ENCODE results near the gene MNAT1. TPM values are rescaled to one million over a fixed set of nuclear protein-coding genes. Genes with fewer than 3 reads are reported as not detected.

Gene MNAT1
- total RNA-seq, 1 experiment from 2014 or later: 69.8 TPM

DNA sequence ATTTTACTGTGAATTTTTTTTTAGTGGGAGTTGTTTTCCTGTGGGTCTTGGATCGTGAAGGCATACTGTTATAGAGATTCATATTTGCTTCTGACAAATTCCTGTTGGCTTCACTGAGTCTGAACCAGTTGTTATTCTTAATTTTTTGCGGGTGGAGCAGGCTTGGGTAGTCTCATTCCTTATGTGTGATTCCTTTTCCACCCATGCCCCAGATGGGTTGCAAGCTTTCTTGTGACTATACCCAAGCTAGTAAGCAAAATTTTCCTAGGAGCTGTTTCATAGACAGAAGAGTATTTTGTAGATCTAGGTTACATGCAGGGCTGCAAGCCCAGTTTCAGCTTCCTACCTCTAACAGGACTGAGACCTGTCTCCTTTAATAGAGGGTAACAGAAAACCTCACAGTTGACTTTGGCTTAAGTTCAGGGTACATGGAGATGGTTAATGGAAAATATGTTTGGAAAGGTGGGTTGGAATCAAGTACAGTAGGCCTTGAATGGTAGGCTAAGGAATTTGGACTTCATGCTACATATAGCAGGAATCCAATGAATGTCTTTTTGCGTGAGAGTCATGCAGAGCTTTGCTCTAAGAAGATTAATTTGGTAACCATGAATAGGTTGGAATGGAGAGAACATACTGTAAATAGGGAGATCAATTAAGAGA lies 217.3 kb downstream of the MNAT1 start:
- DNase-seq (ENCODE audit: low read depth in 1 of 2, low spot score in 2 of 2): no peak
- Histone ChIP-seq H3K4me1 (replicated peaks) (no peaks in the 10 kb centered on the region), H3K9me3 (replicated peaks) (no peaks in the 10 kb centered on the region; the same call in 1 of the 2 replicates), H3K4me3 (no peak overlapping the region), H3K27ac (no peak overlapping the region), H3K27me3 (replicated peaks) (no peaks in the 10 kb centered on the region), H3K36me3 (no peaks in the 10 kb centered on the region)

DNA sequence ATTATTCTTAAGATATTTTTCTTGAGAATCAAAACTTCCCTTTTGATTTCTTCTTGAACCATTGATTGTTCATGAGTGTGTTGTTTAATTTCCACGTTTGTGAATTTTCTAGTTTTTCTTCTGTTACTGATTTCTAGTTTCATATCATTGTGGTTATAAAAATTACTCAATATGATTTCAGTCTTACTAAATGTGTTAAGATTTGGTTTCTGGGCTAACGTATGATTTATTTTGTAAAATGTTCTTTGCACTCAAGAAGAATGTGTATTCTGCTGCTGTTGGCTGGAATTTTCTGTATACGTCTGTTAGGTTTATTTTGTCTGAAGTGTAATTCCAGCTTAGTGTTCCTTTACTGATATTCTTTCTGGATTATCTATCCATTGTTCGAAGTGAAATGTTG lies 221.6 kb downstream of the MNAT1 start:
- H3K27me3 ChIP-seq (replicated peaks): no peaks in the 10 kb centered on the region
- no peak overlapping the region for H3K27ac ChIP-seq
- H3K36me3 ChIP-seq: no peaks in the 10 kb centered on the region
- peaks cover 5% of the 10 kb centered on the region for H3K9me3 ChIP-seq (replicated peaks)
- no peak overlapping the region for H3K4me3 ChIP-seq
- no peak for DNase-seq (ENCODE audit: low read depth in 1 of 2, low spot score in 2 of 2)
- no peaks in the 10 kb centered on the region for H3K4me1 ChIP-seq (replicated peaks)

DNA sequence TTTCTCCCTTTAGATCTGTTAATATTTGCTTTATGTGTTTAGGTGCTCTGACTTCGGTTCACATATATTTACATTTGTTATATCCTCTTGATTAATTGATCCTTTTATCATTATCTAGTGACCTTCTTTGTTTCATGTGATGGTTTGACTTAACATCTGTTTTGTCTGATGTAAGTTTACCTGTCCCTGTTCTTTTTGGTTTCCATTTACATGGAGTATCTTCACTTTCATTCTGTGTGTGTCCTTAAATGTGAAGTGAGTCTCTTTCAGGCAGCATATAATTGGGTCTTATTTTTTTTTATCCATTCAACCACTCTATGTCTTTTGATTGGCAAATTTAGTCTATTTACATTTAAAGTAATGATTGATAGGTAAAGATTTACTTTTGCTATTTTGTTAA lies 222.1 kb downstream of the MNAT1 start:
- no peaks in the 10 kb centered on the region for H3K36me3 ChIP-seq
- no peaks in the 10 kb centered on the region for H3K4me1 ChIP-seq (replicated peaks)
- no peaks in the 10 kb centered on the region for H3K27me3 ChIP-seq (replicated peaks)
- H3K4me3 ChIP-seq: no peak overlapping the region
- DNase-seq (ENCODE audit: low read depth in 1 of 2, low spot score in 2 of 2): no peak
- peaks cover 5% of the 10 kb centered on the region for H3K9me3 ChIP-seq (replicated peaks)
- no peak overlapping the region for H3K27ac ChIP-seq

DNA sequence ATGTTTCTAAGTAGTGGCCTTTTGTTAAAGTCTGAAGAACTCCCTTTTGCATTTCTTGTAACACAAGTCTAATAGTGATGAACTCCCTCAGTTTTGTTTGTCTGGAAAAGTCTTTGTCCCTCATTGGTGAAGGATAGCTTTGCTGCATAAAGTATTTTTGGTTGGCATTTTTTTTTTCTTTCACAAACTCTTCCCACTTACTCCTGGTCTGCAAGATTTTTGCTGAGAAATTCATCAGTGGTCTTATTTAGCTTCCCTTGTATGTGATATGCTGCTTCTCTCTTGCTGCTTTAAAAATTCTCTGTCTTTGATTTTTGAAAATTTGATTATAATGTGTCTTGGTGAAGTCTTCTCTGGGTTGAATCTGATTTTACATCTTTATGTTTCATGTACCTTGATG lies 223.6 kb downstream of the MNAT1 start:
- Histone ChIP-seq H3K9me3 (replicated peaks) (peaks cover 5% of the 10 kb centered on the region), H3K4me3 (no peak overlapping the region), H3K27me3 (replicated peaks) (no peaks in the 10 kb centered on the region), H3K27ac (no peak overlapping the region), H3K36me3 (no peaks in the 10 kb centered on the region), H3K4me1 (replicated peaks) (no peaks in the 10 kb centered on the region)
- no peak for DNase-seq (ENCODE audit: low read depth in 1 of 2, low spot score in 2 of 2)

DNA sequence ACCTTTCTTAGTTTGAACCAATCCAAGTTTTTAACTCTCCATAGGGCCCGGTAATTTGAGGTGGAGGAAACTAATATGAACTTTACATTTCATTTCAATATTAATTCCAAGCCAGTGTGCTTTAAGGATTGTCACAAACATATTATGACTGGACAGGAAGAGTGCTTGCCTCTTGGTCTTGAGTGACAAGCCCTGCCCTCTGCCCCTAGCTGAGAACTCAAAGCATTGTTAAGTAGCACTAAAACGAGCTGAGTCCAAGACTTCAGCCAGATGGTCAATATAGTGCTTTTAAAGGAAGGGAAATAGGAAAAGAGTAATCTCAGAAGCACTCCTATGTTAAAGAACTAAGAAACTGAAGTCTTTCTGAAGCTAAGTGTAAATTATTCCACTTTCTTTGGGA lies 229.2 kb downstream of the MNAT1 start:
- Histone ChIP-seq H3K27me3 (replicated peaks) (no peaks in the 10 kb centered on the region), H3K4me3 (no peak overlapping the region), H3K9me3 (replicated peaks) (no peaks in the 10 kb centered on the region), H3K4me1 (replicated peaks) (peaks cover 13% of the 10 kb centered on the region), H3K27ac (no peak overlapping the region), H3K36me3 (no peaks in the 10 kb centered on the region)
- no peak for DNase-seq (ENCODE audit: low read depth in 1 of 2, low spot score in 2 of 2)

DNA sequence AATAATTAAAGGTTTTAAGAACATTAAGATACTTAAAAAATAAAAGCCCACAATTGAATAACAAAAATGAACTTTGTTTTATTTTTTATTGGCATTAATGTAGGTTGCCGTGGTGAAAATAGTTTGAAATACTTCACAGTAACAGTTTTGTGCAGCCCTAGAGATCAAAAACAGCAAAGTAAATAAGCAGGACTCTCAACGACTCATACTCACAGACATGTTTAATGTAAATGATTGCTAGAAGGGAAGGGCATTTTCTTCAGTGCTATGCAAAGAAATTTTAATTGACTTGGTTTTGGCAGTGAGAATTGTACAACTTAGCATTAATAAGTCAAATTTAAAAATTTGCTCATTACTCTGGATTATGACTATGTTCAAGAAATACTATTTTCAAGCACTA lies 230.3 kb downstream of the MNAT1 start:
- Histone ChIP-seq H3K27ac (no peak overlapping the region), H3K27me3 (replicated peaks) (no peaks in the 10 kb centered on the region), H3K4me1 (replicated peaks) (peaks cover 13% of the 10 kb centered on the region), H3K9me3 (replicated peaks) (no peaks in the 10 kb centered on the region), H3K4me3 (no peak overlapping the region), H3K36me3 (peaks cover under 1% of the 10 kb centered on the region; the same call in 1 of the 2 replicates)
- peak in 1 of 2 experiments; percentile 11 for DNase-seq (ENCODE audit: low read depth in 1 of 2, low spot score in 2 of 2)

DNA sequence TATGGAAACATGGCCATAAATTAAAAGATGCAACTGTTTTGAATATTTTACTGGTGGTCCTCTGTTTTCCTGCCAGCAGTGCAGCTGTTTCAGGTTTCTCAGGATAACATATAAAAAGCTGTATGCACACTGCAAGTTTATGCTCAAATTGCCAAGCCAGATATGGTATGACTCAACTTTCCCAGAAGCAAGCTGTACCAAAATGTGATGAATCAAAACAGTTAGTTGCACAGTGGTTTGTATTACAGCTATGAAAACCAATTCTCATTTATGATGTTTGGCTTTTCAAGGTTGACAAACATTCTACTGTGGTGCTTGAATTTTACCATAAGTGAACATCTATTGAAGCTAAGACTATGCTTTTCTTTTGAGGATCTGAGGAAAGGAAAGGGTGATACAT lies 230.8 kb downstream of the MNAT1 start:
- no peaks in the 10 kb centered on the region for H3K9me3 ChIP-seq (replicated peaks)
- peaks cover 13% of the 10 kb centered on the region for H3K4me1 ChIP-seq (replicated peaks)
- DNase-seq (ENCODE audit: low read depth in 1 of 2, low spot score in 2 of 2): peak in 1 of 2 experiments; percentile 11
- no peaks in the 10 kb centered on the region for H3K27me3 ChIP-seq (replicated peaks)
- H3K27ac ChIP-seq: no peak overlapping the region
- H3K36me3 ChIP-seq: peaks cover 3% of the 10 kb centered on the region; the same call in 1 of the 2 replicates
- no peak overlapping the region for H3K4me3 ChIP-seq

DNA sequence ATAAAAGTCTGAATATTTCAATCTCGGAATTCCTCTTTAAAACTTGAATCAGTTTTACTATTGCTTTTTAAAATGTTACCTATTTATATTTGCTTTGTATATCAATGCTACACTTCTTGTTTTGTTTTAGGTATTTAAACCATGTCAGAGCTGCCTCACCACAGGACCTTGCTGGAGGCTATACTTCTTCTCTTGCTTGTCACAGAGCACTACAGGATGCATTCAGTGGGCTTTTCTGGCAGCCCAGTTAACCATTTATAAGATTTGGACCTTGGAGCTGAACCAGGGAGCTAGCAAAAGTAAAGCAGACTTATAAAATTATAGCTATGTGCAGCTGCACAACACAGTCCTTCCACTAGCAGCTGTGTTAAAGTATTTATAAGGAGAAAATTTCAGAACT lies 233.5 kb downstream of the MNAT1 start:
- H3K4me3 ChIP-seq: no peak overlapping the region
- H3K36me3 ChIP-seq: peaks cover 3% of the 10 kb centered on the region; the same call in 1 of the 2 replicates
- H3K27ac ChIP-seq: no peak overlapping the region
- peaks cover 13% of the 10 kb centered on the region for H3K4me1 ChIP-seq (replicated peaks)
- DNase-seq (ENCODE audit: low read depth in 1 of 2, low spot score in 2 of 2): no peak
- no peaks in the 10 kb centered on the region for H3K9me3 ChIP-seq (replicated peaks)
- no peaks in the 10 kb centered on the region for H3K27me3 ChIP-seq (replicated peaks)

DNA sequence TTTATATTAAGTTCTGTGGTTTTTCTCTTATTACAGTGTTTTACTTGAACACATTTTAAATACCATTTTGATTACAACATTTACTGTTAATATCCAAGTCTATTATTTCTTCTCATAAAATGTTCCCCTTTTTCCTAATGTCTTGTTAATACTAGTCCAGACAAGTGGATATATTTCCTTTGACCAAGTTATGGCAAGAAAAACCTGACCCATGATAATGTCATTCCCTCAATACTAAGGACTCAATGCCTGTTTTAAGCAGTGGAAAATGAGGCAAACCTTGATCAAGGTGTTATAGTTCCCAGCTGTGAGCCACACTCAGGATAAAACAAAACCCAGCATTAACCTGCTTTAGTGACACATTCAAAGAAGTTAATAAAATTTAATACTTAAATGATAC lies 234.1 kb downstream of the MNAT1 start:
- Histone ChIP-seq H3K9me3 (replicated peaks) (no peaks in the 10 kb centered on the region), H3K27me3 (replicated peaks) (no peaks in the 10 kb centered on the region)
- DNase-seq (ENCODE audit: low read depth in 1 of 2, low spot score in 2 of 2): no peak

DNA sequence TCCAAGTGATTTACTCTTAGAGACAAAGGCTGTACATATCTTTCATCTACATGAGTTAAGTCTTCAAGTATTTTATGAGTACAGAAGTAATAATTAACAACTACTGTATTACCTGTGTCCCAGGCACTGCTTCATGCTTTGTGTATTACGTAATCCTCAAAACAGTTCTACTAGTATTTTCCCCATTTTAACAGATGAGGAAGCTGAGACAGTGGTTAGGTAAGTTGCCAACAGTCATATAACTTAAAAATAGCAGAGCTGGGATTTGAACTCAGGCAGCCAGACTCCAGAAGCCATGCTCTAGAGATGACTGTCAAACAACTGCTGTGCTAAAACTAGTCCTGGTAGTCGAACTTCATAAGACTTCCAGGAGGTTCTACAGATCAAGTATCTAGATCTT lies 235.6 kb downstream of the MNAT1 start:
- peaks cover 21% of the 10 kb centered on the region for H3K36me3 ChIP-seq
- no peaks in the 10 kb centered on the region for H3K27me3 ChIP-seq (replicated peaks)
- peaks cover 6% of the 10 kb centered on the region for H3K4me1 ChIP-seq (replicated peaks)
- no peaks in the 10 kb centered on the region for H3K9me3 ChIP-seq (replicated peaks)
- no peak overlapping the region for H3K27ac ChIP-seq
- DNase-seq (ENCODE audit: low read depth in 1 of 2, low spot score in 2 of 2): no peak
- no peak overlapping the region for H3K4me3 ChIP-seq

More for the DNA sequence above, 234.1 kb downstream of the MNAT1 start:
- no peak overlapping the region for H3K27ac ChIP-seq
- H3K36me3 ChIP-seq: peaks cover 9% of the 10 kb centered on the region
- no peak overlapping the region for H3K4me3 ChIP-seq
- H3K4me1 ChIP-seq (replicated peaks): peaks cover 13% of the 10 kb centered on the region

DNA sequence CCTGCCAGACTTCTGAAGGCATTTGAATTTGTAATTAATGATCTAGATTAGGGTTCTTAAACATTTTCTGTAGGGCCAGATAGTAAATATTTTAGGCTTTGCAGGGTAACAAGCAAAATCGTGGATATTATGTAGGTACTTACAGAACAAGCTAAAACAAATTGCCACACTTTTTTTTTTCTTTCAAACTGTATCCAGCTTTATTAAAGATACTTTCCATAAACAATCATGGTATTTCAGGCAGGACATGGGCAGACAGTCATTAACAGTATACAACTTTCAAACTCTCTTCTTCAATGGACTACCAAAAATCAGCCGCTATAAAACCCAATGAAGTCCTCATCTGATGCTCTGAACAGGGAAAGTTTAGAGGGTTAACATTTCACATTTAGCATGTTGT lies 236.7 kb downstream of the MNAT1 start:
- Histone ChIP-seq H3K27me3 (replicated peaks) (no peaks in the 10 kb centered on the region), H3K9me3 (replicated peaks) (no peaks in the 10 kb centered on the region), H3K4me3 (no peak overlapping the region), H3K4me1 (replicated peaks) (no peaks in the 10 kb centered on the region), H3K36me3 (peaks cover 32% of the 10 kb centered on the region), H3K27ac (no peak overlapping the region)
- DNase-seq (ENCODE audit: low read depth in 1 of 2, low spot score in 2 of 2): no peak

DNA sequence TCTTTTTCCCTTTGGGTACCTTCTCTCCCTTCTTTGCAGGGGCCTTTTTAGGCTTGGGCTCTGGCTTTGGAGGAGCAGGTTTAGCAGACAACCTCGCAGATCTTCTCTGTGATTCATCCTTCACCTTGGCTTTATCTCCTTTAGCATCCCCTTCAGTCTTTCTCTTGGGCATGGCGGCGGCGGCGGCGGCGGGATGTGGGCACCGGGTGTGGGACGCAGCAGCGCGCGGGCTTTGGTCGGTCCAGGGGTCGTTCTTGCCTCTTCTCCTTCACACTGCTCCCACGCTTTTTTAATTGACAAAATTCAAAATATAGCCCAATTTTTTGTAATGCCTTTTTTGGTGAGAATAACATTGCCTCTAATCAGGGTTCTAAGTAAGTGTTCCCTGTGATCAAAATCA lies 237.7 kb downstream of the MNAT1 start:
- Histone ChIP-seq H3K27ac (no peak overlapping the region), H3K4me1 (replicated peaks) (no peaks in the 10 kb centered on the region), H3K4me3 (no peak overlapping the region), H3K9me3 (replicated peaks) (no peaks in the 10 kb centered on the region), H3K36me3 (peaks cover 38% of the 10 kb centered on the region), H3K27me3 (replicated peaks) (no peaks in the 10 kb centered on the region)
- DNase-seq (ENCODE audit: low read depth in 1 of 2, low spot score in 2 of 2): no peak

DNA sequence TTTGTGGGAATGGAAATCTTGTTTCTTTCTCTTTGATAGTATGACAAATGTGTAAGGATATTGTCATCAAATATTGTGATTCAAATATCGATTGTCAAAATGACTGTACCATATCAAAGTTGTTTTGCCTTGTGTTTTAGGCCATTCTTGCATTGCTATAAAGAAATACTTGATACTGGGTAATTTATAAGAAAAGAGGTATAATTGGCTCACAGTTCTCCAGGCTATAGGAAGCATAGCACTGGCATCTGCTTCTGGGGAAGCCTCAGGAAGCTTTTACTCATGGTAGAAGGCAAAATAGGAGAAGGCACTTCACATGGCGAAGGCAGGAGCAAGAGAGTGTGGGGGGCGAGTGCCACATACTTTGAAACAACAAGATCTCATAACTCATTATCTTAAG lies 238.5 kb downstream of the MNAT1 start:
- Histone ChIP-seq H3K4me1 (replicated peaks) (no peaks in the 10 kb centered on the region), H3K4me3 (no peak overlapping the region), H3K27me3 (replicated peaks) (no peaks in the 10 kb centered on the region), H3K36me3 (peaks cover 46% of the 10 kb centered on the region), H3K27ac (no peak overlapping the region), H3K9me3 (replicated peaks) (no peaks in the 10 kb centered on the region)
- no peak for DNase-seq (ENCODE audit: low read depth in 1 of 2, low spot score in 2 of 2)

DNA sequence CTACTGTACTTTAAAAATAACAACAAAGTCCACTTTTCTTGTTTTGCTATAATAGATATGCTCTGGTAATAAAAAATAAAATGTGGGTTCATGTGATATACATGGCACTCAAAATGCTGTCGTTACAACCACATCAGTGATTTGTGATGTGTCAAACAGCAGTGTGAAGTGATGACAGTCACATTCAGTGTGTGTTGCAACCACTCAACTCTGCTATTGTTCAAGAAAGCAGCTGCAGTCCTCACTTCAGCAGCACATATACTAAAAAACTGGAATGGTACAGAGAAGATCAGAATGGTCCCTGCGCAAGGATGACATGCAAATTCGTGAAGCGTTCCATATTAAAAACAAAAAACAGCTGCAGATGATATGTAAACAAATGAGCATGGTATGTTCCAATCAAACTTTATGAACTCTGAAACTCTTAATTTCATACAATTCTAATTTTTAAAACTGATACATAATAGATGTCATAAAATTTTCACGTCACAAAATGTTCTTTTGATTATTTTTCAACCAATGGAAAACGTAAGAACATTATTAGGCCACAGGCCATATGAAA lies 239.6 kb downstream of the MNAT1 start:
- Histone ChIP-seq H3K27me3 (replicated peaks) (no peaks in the 10 kb centered on the region), H3K36me3 (peaks cover 55% of the 10 kb centered on the region), H3K4me1 (replicated peaks) (peaks cover 4% of the 10 kb centered on the region; the same call in 1 of the 2 replicates), H3K9me3 (replicated peaks) (no peaks in the 10 kb centered on the region), H3K4me3 (no peak overlapping the region), H3K27ac (no peak overlapping the region)
- DNase-seq (ENCODE audit: low read depth in 1 of 2, low spot score in 2 of 2): no peak

All from SJSA1 (cell line).